Vagina (tissue), 2 donors: ENCODE measurements around the gene KLC4.

ENCODE experiments used
- POLR2A ChIP-seq, 2 donors: fragments of 450-650 bp; IDR thresholded peaks; one replicate each; pipeline ENCODE4 v1.6.1; 2017; ENCODE audit warnings: antibody characterized with exemption in 2 of 2, mild to moderate bottlenecking in 2 of 2, moderate library complexity in 2 of 2
- POLR2AphosphoS5 ChIP-seq, 2 donors: sonication (generic); formaldehyde crosslinking; IDR thresholded peaks; one replicate each; pipeline ENCODE4 v1.9.0; 2017; ENCODE audit warnings: antibody characterized with exemption in 2 of 2, mild to moderate bottlenecking in 2 of 2, low read depth in 1 of 2; ENCODE audit not compliant: insufficient read depth in 1 of 2
- TF ChIP-seq, protein P1 (sequence below), 3 experiments: fragments of 450-650 bp in 2 of 3; fragments of 200-600 bp in 1 of 3; sonication (generic) in 1 of 3; IDR thresholded peaks; one replicate each; pipeline ENCODE4 v1.5.1; 2017 to 2019; ENCODE audit warnings: antibody characterized with exemption in 3 of 3, mild to moderate bottlenecking in 2 of 3, moderate library complexity in 2 of 3

DNA sequence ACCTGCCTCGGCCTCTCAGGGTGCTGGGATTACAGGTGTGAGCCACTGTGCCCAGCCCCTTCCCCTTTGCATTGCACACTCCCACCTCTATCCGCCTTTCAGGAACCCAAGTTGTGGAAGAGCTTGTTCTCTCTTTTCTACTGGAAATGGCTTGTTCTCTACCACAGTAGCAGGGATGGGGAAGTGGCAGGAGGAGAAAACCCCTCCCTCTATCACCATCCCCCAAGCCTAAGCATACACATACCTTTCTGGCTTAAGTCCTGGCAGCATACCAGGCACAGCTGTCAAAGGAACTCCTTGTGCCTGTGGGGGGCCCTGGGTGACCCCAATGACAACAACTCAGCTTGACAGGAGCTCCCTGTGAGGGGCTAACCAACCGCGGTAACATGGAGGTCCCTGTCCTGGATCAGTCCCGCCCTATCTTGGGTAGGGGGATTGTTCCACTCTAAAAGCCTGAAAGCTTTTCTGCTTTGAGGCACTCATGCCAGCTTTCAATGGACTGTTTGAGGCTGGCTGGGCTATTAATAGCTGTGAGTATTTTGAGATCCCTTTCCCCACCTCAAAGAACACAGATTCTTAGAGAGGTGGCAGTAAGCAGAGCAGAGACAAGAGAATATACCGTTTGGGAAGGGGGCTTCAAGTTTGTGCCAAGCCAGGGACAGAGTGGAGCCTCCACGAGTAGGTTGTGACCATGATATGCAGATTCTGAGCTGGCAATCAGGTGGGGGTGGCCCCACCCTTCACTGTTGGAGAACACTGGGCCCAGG is 43.1 kb upstream of the KLC4 start:
- TF ChIP-seq, protein P1, sequence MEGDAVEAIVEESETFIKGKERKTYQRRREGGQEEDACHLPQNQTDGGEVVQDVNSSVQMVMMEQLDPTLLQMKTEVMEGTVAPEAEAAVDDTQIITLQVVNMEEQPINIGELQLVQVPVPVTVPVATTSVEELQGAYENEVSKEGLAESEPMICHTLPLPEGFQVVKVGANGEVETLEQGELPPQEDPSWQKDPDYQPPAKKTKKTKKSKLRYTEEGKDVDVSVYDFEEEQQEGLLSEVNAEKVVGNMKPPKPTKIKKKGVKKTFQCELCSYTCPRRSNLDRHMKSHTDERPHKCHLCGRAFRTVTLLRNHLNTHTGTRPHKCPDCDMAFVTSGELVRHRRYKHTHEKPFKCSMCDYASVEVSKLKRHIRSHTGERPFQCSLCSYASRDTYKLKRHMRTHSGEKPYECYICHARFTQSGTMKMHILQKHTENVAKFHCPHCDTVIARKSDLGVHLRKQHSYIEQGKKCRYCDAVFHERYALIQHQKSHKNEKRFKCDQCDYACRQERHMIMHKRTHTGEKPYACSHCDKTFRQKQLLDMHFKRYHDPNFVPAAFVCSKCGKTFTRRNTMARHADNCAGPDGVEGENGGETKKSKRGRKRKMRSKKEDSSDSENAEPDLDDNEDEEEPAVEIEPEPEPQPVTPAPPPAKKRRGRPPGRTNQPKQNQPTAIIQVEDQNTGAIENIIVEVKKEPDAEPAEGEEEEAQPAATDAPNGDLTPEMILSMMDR (IDR thresholded peaks at IDR 0.05) = no peak
- no peak for TF ChIP-seq POLR2A (IDR thresholded peaks at IDR 0.05)
- TF ChIP-seq POLR2AphosphoS5 (IDR thresholded peaks at IDR 0.05; ENCODE audit: insufficient read depth in 1 of 2, low read depth in 1 of 2) = no peak
